GM12875 (cell line): Measurements from ENCODE around the gene OSM.
A peak's percentile ranks its signal among the peaks of the same experiment; 100 is the strongest.

Experiments
- H3K4me3 ChIP-seq: one replicate; pipeline ENCODE4 v1.5.1; 2011; ENCODE audit warnings: low read depth, low read length, control low read depth
- TF ChIP-seq, protein P1 (sequence below): IDR thresholded peaks from 2 replicates; pipeline ENCODE4 v1.5.1; 2011; ENCODE audit warnings: low read depth, mild to moderate bottlenecking, control low read depth, inconsistent platforms, low read length, moderate library complexity, borderline replicate concordance; ENCODE audit not compliant: insufficient read depth

OSM gene

DNA sequence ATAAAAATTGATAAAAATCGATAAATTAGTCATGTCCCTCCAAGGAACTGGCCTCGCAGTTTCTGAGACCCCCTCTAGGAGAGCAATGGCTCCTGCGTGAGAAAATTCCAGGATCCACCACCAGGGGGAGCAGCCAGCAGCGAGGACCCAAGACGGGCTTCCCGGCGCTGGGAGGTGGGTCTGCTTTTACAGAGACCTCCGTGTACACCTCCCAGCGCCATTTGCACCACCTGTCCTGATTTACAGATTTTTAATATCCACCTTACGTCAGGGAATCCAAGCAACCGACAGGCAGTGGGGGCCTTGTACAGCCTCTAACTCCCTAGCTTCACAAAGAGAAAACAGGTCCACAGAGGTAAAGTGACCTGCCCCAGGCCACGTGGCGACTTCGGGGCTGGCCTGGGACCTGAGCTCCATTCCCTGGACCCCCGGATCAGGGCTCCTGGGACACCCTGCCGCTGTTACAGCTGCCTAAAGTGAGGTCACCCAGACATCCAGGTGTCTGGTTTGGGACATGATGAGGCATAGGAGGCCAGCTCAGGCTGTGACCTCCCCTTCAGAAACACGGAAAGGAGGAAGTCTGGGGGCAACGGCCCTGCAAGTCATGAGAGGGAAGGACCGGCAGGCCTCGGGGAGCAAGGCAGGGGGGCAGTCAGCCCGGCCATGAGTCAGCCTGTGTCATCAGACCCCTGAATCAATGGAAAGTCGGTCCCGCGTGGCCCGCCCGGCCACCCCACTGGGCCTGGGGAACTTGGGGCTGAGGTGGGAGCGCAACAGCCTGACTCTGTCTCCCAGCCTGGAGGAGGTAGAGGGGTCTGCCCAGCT lies 3.5 kb downstream of the OSM start:
- TF ChIP-seq, protein P1, sequence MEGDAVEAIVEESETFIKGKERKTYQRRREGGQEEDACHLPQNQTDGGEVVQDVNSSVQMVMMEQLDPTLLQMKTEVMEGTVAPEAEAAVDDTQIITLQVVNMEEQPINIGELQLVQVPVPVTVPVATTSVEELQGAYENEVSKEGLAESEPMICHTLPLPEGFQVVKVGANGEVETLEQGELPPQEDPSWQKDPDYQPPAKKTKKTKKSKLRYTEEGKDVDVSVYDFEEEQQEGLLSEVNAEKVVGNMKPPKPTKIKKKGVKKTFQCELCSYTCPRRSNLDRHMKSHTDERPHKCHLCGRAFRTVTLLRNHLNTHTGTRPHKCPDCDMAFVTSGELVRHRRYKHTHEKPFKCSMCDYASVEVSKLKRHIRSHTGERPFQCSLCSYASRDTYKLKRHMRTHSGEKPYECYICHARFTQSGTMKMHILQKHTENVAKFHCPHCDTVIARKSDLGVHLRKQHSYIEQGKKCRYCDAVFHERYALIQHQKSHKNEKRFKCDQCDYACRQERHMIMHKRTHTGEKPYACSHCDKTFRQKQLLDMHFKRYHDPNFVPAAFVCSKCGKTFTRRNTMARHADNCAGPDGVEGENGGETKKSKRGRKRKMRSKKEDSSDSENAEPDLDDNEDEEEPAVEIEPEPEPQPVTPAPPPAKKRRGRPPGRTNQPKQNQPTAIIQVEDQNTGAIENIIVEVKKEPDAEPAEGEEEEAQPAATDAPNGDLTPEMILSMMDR = peak; percentile 92
- no peak overlapping the region for H3K4me3 ChIP-seq

DNA sequence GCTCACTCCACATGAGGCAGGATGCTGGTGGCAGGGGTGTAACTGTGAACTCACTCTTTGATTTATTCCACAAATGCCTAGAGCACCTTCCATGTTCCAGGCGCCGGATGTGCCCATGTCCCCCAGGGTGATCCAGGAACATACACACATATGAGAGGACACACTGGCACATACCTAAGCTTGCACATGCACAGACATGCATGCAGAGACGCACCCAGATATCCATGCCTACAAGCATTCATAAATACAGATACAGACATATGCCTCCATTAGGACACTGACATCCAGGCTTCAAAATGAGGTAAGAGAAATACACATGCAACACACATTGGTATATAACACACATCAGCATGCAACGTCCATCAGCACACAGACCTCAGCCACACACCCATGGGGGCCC lies 4.5 kb downstream of the OSM start:
- TF ChIP-seq, protein P1 = no peak

DNA sequence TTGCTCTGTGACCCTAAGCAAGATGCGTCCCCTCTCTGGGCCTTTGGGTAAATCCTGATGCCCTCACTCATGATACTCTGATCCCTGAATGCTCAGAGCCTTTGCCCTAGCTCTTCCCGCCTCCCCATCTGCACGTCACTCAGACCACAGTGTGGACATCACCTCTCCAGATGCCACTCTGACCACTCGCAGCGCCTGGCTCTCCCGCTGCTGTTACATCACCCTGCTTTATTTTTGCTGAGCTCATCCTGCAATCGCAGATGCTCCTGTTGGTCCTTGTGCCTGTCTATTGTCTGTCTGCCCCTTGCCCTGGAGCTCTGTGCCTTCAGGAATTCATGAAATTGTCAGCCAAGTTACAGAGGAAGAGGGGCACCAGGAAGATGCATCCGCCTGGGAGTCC lies 5.5 kb downstream of the OSM start:
- no peak overlapping the region for H3K4me3 ChIP-seq
- TF ChIP-seq, protein P1 = no peak

More for the DNA sequence above, 4.5 kb downstream of the OSM start:
- H3K4me3 ChIP-seq = no peak overlapping the region

DNA sequence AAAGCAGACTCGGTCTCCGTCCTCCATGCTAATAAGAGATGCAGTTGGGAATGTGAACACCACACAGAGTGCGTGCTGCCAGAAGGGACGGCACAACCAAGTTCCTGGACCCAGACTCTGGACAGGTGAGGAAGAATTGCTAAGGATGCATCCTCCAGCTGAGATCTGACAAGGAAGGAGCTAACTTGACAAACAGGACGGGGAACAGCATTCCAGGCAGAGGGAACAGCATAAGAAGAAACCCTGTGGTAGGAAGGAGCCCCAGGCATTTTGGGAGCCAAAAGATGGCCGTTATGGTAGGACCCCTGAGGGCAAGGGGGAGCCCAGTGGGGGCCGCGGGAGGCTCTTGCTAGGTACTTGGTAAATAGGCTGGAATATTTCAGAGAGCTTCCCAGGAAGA lies 6.0 kb downstream of the OSM start:
- H3K4me3 ChIP-seq = no peak overlapping the region
- TF ChIP-seq, protein P1 = no peak

DNA sequence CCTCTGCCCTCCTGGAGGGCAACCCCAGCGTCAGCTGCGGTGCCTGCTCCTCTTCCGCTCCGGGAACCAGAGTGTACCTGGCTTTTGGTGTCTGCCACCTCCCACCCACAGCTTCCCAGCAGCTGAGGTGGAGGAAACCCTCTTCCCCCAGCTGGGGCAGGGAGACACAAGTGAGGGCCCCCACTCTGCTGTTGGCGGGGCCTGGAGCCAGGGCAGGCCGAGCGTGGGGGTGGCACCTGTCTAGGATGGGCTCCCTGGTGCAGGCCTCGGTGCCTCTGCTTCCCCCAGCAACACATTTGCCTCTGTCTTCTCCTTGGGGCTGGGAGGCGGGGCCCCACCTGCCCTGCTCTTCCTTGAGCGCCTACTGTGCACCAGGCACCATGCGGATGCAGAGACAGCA lies 6.4 kb downstream of the OSM start:
- TF ChIP-seq, protein P1 = no peak
- H3K4me3 ChIP-seq = no peak overlapping the region

DNA sequence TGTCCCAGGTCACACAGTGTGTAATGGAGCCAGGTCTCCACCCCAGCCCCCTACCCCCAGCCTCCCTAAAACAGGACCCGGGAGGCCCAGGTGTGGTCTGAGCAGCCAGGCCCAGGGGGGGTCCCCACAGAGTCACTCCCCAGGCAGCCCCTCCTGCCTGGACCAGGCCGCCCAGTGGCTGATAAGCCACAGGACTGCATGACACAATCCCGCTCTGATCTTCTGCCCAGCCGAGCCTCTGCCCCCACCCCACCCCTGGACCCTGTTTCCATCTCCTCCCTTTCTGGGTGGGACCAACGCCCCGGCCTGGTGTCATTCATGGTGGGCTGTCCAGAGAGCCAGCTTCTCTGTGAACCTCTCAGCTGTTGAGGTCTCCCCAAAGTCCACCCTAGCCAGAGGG lies 12.3 kb downstream of the OSM start:
- H3K4me3 ChIP-seq = no peak overlapping the region
- TF ChIP-seq, protein P1 = no peak

DNA sequence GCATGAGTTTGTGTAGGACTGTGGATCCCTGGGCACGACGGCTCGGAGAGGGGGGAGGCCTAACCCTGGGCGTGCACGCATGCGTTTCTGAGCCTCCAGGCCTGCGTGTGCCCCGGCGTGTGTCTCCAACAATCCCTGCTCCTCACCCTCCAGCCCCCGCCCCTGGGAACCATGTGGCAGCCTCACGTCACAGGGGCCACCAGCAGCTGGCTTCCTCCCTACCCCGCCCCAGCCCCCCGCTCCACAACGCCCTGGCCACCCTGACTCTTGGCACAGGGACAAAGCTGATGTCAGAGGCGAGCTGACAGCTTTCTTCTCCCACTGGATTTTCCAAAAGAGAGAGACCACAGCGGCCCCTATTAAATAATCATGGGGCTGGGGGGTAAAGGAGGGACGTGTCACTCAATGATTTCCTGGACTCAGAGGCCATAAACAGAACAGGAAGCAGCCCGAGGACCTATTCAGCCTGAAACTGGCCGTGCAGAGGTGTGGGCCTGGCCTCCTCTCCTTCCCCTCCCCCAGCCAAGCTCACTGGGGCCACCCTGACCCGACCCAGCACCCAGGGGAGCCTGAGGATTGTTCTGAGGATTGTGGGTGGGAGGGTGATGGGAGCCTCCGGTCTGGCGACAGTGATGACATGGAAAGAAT lies 13.3 kb downstream of the OSM start:
- TF ChIP-seq, protein P1 = no peak
- H3K4me3 ChIP-seq = no peak overlapping the region
